SK-N-SH (cell line): Measurements from ENCODE around the gene DICER1.

Source experiments
- EP300 ChIP-seq, 2 experiments: IDR thresholded peaks; 2 replicates each; pipeline versions ENCODE4 v1.4.0 to v1.6.1; 2012; ENCODE audit warnings: borderline replicate concordance in 1 of 2, low read depth in 1 of 2, low read length in 1 of 2
- EZH2phosphoT487 ChIP-seq: fragments of 200-600 bp; sonication (generic); IDR thresholded peaks from 2 replicates; pipeline ENCODE4 v1.6.1; 2017; ENCODE audit warnings: low read depth, mixed run types, mild to moderate bottlenecking, antibody characterized with exemption, moderate library complexity, borderline replicate concordance
- FOXM1 ChIP-seq: IDR thresholded peaks from 2 replicates; pipeline ENCODE4 v1.4.0; 2012; ENCODE audit warnings: low read depth, mild to moderate bottlenecking
- GABPA ChIP-seq: IDR thresholded peaks from 2 replicates; pipeline ENCODE4 v1.4.0; 2012; ENCODE audit warnings: low read depth, mild to moderate bottlenecking
- RAD21 ChIP-seq: IDR thresholded peaks from 2 replicates; pipeline ENCODE4 v1.6.1; 2012; ENCODE audit warnings: mild to moderate bottlenecking, low read length
- RFX5 ChIP-seq: IDR thresholded peaks from 2 replicates; pipeline ENCODE4 v1.6.1; 2012; ENCODE audit warnings: mild to moderate bottlenecking, improper control_type of control experiment, low read length
- TCF12 ChIP-seq: IDR thresholded peaks from 2 replicates; pipeline ENCODE4 v1.4.0; 2012
- TEAD4 ChIP-seq: IDR thresholded peaks from 2 replicates; pipeline ENCODE4 v1.4.0; 2012; ENCODE audit warnings: mild to moderate bottlenecking, borderline replicate concordance; ENCODE audit not compliant: insufficient read depth
- TF ChIP-seq, protein P1 (sequence below): fragments of 200-600 bp; sonication (generic); IDR thresholded peaks from 2 replicates; pipeline ENCODE4 v1.6.1; 2017; ENCODE audit warnings: antibody characterized with exemption, mild to moderate bottlenecking, moderate library complexity
- TF ChIP-seq, protein P2 (sequence below): IDR thresholded peaks from 2 replicates; pipeline ENCODE4 v1.4.0; 2012; ENCODE audit warnings: low read depth
- TF ChIP-seq, protein P3 (sequence below): IDR thresholded peaks from 2 replicates; pipeline ENCODE4 v1.6.1; 2012; ENCODE audit warnings: mild to moderate bottlenecking, low read depth, low read length, moderate library complexity
- TF ChIP-seq, protein P4 (sequence below): IDR thresholded peaks from 2 replicates; pipeline ENCODE4 v1.4.0; 2012; ENCODE audit warnings: low read depth, borderline replicate concordance
- TF ChIP-seq, protein P5 (sequence below): IDR thresholded peaks from 2 replicates; pipeline ENCODE4 v1.4.0; 2012; ENCODE audit warnings: low read depth, borderline replicate concordance

DNA sequence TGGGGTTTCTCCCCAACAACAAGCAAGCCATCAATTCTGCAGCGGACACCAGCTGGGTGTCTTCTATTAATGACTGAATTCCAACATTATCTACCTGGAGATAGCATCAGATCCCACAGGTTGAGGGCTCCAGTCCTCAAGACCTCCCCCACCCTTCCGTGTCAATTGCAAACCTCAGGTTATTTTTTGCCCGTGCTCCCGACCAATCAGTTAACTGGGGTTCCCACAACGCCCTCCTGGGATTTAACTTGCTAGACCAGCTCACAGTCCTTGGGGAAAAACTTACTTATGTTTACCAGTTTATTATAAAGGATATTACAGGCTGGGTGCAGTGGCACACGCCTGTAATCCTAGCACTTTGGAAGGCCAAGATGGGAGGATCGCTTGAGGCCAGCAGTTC, 9.7 kb downstream of the DICER1 start:
- TF ChIP-seq, protein P1, sequence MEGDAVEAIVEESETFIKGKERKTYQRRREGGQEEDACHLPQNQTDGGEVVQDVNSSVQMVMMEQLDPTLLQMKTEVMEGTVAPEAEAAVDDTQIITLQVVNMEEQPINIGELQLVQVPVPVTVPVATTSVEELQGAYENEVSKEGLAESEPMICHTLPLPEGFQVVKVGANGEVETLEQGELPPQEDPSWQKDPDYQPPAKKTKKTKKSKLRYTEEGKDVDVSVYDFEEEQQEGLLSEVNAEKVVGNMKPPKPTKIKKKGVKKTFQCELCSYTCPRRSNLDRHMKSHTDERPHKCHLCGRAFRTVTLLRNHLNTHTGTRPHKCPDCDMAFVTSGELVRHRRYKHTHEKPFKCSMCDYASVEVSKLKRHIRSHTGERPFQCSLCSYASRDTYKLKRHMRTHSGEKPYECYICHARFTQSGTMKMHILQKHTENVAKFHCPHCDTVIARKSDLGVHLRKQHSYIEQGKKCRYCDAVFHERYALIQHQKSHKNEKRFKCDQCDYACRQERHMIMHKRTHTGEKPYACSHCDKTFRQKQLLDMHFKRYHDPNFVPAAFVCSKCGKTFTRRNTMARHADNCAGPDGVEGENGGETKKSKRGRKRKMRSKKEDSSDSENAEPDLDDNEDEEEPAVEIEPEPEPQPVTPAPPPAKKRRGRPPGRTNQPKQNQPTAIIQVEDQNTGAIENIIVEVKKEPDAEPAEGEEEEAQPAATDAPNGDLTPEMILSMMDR: no peak
- no peak for TF ChIP-seq EP300 (IDR thresholded peaks at IDR 0.05; ENCODE audit: borderline replicate concordance in 1 of 2, low read depth in 1 of 2, low read length in 1 of 2)
- TF ChIP-seq EZH2phosphoT487: no peak
- TF ChIP-seq, protein P2, sequence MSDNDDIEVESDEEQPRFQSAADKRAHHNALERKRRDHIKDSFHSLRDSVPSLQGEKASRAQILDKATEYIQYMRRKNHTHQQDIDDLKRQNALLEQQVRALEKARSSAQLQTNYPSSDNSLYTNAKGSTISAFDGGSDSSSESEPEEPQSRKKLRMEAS: no peak
- TF ChIP-seq TEAD4: no peak
- no peak for TF ChIP-seq GABPA
- TF ChIP-seq, protein P3, sequence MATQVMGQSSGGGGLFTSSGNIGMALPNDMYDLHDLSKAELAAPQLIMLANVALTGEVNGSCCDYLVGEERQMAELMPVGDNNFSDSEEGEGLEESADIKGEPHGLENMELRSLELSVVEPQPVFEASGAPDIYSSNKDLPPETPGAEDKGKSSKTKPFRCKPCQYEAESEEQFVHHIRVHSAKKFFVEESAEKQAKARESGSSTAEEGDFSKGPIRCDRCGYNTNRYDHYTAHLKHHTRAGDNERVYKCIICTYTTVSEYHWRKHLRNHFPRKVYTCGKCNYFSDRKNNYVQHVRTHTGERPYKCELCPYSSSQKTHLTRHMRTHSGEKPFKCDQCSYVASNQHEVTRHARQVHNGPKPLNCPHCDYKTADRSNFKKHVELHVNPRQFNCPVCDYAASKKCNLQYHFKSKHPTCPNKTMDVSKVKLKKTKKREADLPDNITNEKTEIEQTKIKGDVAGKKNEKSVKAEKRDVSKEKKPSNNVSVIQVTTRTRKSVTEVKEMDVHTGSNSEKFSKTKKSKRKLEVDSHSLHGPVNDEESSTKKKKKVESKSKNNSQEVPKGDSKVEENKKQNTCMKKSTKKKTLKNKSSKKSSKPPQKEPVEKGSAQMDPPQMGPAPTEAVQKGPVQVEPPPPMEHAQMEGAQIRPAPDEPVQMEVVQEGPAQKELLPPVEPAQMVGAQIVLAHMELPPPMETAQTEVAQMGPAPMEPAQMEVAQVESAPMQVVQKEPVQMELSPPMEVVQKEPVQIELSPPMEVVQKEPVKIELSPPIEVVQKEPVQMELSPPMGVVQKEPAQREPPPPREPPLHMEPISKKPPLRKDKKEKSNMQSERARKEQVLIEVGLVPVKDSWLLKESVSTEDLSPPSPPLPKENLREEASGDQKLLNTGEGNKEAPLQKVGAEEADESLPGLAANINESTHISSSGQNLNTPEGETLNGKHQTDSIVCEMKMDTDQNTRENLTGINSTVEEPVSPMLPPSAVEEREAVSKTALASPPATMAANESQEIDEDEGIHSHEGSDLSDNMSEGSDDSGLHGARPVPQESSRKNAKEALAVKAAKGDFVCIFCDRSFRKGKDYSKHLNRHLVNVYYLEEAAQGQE: no peak
- TF ChIP-seq, protein P4, sequence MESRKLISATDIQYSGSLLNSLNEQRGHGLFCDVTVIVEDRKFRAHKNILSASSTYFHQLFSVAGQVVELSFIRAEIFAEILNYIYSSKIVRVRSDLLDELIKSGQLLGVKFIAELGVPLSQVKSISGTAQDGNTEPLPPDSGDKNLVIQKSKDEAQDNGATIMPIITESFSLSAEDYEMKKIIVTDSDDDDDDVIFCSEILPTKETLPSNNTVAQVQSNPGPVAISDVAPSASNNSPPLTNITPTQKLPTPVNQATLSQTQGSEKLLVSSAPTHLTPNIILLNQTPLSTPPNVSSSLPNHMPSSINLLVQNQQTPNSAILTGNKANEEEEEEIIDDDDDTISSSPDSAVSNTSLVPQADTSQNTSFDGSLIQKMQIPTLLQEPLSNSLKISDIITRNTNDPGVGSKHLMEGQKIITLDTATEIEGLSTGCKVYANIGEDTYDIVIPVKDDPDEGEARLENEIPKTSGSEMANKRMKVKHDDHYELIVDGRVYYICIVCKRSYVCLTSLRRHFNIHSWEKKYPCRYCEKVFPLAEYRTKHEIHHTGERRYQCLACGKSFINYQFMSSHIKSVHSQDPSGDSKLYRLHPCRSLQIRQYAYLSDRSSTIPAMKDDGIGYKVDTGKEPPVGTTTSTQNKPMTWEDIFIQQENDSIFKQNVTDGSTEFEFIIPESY: no peak
- no peak for TF ChIP-seq RFX5
- TF ChIP-seq FOXM1: no peak
- TF ChIP-seq, protein P5, sequence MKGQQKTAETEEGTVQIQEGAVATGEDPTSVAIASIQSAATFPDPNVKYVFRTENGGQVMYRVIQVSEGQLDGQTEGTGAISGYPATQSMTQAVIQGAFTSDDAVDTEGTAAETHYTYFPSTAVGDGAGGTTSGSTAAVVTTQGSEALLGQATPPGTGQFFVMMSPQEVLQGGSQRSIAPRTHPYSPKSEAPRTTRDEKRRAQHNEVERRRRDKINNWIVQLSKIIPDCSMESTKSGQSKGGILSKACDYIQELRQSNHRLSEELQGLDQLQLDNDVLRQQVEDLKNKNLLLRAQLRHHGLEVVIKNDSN: no peak
- TF ChIP-seq TCF12: no peak
- TF ChIP-seq RAD21: no peak
